T-cell (primary cell): ENCODE data around the gene DTX2. TPM values are rescaled to one million over a fixed set of nuclear protein-coding genes. Genes with fewer than 3 reads are reported as not detected.
"Not testable (repeated sequence)": the region's sequence is repeated elsewhere in the genome, so short reads cannot be mapped to it uniquely, and the experiment has no call there.

Source experiments
- ATAC-seq, 4 experiments: fragments of 200-7000 bp in 3 of 4; fragments of 150-1000 bp in 1 of 4; cut with Tn5 transposase; replicated peaks in 1 of 4; 1 replicate in 3 of 4; 2 replicates in 1 of 4; pipeline ENCODE4 v1.10.0; 2021; ENCODE audit warnings: moderate library complexity in 3 of 4, mild to moderate bottlenecking in 2 of 4, moderate number of reproducible peaks in 1 of 4
- CTCF ChIA-PET, 2 donors: fragments of 300-600 bp; sonication (Branson Sonifier 250); formaldehyde crosslinking; loops; one replicate each; lab custom pipeline; 2022; ENCODE audit warnings: antibody characterized with exemption in 2 of 2; lab: Charles Lee
- POLR2A ChIA-PET, 2 donors: fragments of 300-600 bp; sonication (Branson Sonifier 250); formaldehyde crosslinking; loops; one replicate each; lab custom pipeline; 2022; ENCODE audit warnings: antibody characterized with exemption in 2 of 2; lab: Charles Lee
- DNase-seq, 35 experiments: peaks; one replicate each; pipeline versions ENCODE4 v3.0.0 to v3.0.0-alpha.2; 2013 to 2023
- H3K27ac ChIP-seq: one replicate; pipeline ENCODE4 v1.5.1; 2013; ENCODE audit warnings: low read length
- H3K27me3 ChIP-seq, 2 experiments: replicated peaks in 1 of 2; 1 replicate in 1 of 2; 2 replicates in 1 of 2; pipeline versions ENCODE4 v1.6.1 to v1.7.0; 2013; ENCODE audit warnings: low read length in 1 of 2, mixed read lengths in 1 of 2; ENCODE audit not compliant: control insufficient read depth in 2 of 2, insufficient read depth in 2 of 2; ENCODE audit errors: extremely low read depth in 1 of 2
- H3K36me3 ChIP-seq, 2 donors: 1 replicate in 1 of 2; 2 replicates in 1 of 2; pipeline versions ENCODE4 v1.6.1 to v1.7.0; 2013; ENCODE audit warnings: low read length in 1 of 2; ENCODE audit not compliant: control insufficient read depth in 2 of 2, insufficient read depth in 1 of 2; ENCODE audit errors: extremely low read depth in 1 of 2
- H3K4me1 ChIP-seq, 2 experiments: 1 replicate in 1 of 2; 2 replicates in 1 of 2; pipeline versions ENCODE4 v1.6.1 to v1.7.0; 2013; ENCODE audit warnings: low read length in 2 of 2, mixed read lengths in 1 of 2; ENCODE audit not compliant: insufficient read depth in 2 of 2, control insufficient read depth in 1 of 2; ENCODE audit errors: extremely low read depth in 1 of 2
- H3K4me3 ChIP-seq, 2 donors: 1 replicate in 1 of 2; 2 replicates in 1 of 2; pipeline versions ENCODE4 v1.5.1 to v1.7.0; 2013; ENCODE audit warnings: mild to moderate bottlenecking in 2 of 2, low read length in 1 of 2, moderate library complexity in 1 of 2; ENCODE audit not compliant: control insufficient read depth in 1 of 2; ENCODE audit errors: extremely low read depth in 1 of 2
- H3K9me3 ChIP-seq: 2 replicates; pipeline ENCODE4 v1.7.0; 2013
- H3K27ac Mint-ChIP-seq, 2 donors: one replicate each; pipeline ENCODE4 v1.8.0; 2020 to 2021; ENCODE audit warnings: mild to moderate bottlenecking in 2 of 2, mixed read lengths in 2 of 2
- H3K27me3 Mint-ChIP-seq, 2 donors: one replicate each; pipeline ENCODE4 v1.8.0; 2021 to 2022; ENCODE audit warnings: mixed read lengths in 2 of 2
- H3K36me3 Mint-ChIP-seq: one replicate; pipeline ENCODE4 v1.8.0; 2021; ENCODE audit warnings: mixed read lengths
- H3K4me1 Mint-ChIP-seq, 3 donors: one replicate each; pipeline ENCODE4 v1.8.0; 2020 to 2022; ENCODE audit warnings: mixed read lengths in 3 of 3, mild to moderate bottlenecking in 1 of 3
- H3K4me3 Mint-ChIP-seq, 3 donors: one replicate each; pipeline ENCODE4 v1.8.0; 2020 to 2022; ENCODE audit warnings: mild to moderate bottlenecking in 3 of 3, mixed read lengths in 3 of 3, moderate library complexity in 3 of 3
- H3K9me3 Mint-ChIP-seq, 3 donors: one replicate each; pipeline ENCODE4 v1.8.0; 2020 to 2022; ENCODE audit warnings: mixed read lengths in 3 of 3
- WGBS: methylation state at CpG from one replicate; pipeline ENCODE4 v1.1.5; 2013; ENCODE audit warnings: missing lambda C conversion rate; ENCODE audit not compliant: insufficient coverage; 5-methylcytosine and 5-hydroxymethylcytosine counted together
- total RNA-seq, 35 experiments: library from RNA in 6 of 35; stranded (reverse) in 6 of 35; fragments of 120-200 nt in 1 of 35; gene quantifications; one replicate each; pipeline versions ENCODE4 v1.2.1 to v1.2.4 and lab custom pipeline; 2013 to 2026

DTX2 gene
- total RNA-seq, 5 donors from 2014 or later (not counting 1 experiment from before 2014, with no cell fraction given): 29.0 to 56.6 (median 42.3) TPM

DNA sequence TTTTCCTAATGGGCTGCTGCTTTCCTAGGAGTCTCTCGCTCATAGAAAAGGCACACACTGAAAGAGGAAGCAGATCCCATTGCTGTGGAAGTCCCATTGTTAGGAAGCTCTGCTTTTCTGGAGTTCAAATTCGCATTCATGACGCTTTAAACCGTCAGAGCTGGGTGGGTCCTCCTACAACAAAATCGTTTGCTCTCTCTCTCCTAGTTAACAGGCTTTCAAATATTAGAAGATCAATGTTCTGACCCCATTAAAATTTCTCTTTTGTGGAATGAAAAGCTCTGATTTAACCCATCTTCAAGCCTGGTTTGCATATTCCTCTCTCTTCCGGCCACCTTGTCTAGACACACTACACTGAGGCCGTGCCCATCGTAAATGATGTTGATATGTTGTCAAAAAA, 81.7 kb downstream of the DTX2 start, which contains the start of gene SPDYE16:
TSS of gene SPDYE16 (minus strand) at position 101 of the 400 bp plus-strand sequence. CDS start 1,838 bp downstream, outside the sequence.
- POLR2A ChIA-PET, H3K27me3 Mint-ChIP-seq: not testable (repeated sequence)

DNA sequence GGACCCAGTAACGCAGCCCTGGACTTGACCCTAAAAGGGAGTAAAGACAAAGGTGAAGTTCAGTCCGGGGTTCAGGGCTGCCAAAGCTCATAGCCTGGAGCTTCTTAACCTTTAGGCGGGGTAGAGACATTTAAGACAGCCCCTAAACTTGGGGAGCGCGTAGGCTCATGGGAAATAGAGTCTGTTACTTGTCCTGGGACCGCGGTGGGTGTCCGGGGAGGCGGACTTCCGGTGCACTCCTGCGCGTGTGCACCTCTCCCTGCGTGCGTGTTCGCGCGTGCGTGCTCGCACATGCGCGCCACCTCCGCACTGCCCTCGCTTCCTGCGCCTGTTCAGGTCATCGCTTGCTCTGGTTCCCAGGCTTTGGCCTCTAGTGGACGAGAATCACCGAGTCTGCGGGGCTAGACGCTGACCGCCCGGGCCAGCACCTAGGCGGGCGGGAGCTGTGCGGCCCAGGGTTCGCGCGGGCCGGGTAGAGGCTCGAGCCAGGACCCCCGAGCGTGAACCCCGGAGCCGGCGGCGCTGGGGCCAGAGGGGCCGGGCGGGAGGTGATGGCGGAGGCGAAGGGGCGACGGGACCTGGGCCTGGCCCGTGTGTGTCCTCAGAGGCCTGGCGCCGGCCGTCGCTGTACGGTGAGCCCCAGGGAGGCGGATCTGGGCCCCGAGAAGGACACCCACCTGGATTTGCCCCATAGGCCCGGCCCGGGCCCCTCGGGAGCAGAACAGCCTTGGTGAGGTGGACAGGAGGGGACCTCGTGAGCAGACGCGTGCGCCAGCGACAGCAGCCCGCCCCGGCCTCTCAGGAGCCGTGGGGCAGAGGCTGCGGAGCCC, 87.7 kb downstream of the DTX2 start:
- peaks cover 0 to 11% of the 10 kb centered on the region in 2 experiments for H3K4me1 ChIP-seq
- H3K9me3 ChIP-seq, H3K27me3 ChIP-seq, CTCF ChIA-PET, POLR2A ChIA-PET, H3K36me3 ChIP-seq, H3K27me3 Mint-ChIP-seq, H3K9me3 Mint-ChIP-seq, H3K36me3 Mint-ChIP-seq: not testable (repeated sequence)
- H3K4me1 Mint-ChIP-seq: peaks cover 22 to 36% (median 23%) of the 10 kb centered on the region in 3 donors
- DNase-seq (peak; percentile 63 to 87 (median 76)), ATAC-seq (peak; percentile 97 to 99 (median 98))
- H3K27ac Mint-ChIP-seq: peak overlapping the region; percentile 88 to 93
- peak overlapping the region; percentile 86 to 94 (median 93) for H3K4me3 Mint-ChIP-seq
- under 1% methylated on average over 68 of the region's 71 CpGs for WGBS
- H3K4me3 ChIP-seq: peak overlapping the region; percentile 70 to 72
- peak overlapping the region; percentile 47 for H3K27ac ChIP-seq

More for the DNA sequence above, 81.7 kb downstream of the DTX2 start, which contains the start of gene SPDYE16:
- ATAC-seq, H3K4me3 ChIP-seq, H3K4me3 Mint-ChIP-seq, H3K4me1 ChIP-seq, CTCF ChIA-PET, H3K27ac Mint-ChIP-seq, H3K36me3 Mint-ChIP-seq, H3K9me3 ChIP-seq, H3K27ac ChIP-seq, H3K27me3 ChIP-seq, H3K9me3 Mint-ChIP-seq, H3K4me1 Mint-ChIP-seq, H3K36me3 ChIP-seq, DNase-seq: not testable (repeated sequence)
- no CpG with 5 or more reads among the region's 8 CpGs for WGBS

DNA sequence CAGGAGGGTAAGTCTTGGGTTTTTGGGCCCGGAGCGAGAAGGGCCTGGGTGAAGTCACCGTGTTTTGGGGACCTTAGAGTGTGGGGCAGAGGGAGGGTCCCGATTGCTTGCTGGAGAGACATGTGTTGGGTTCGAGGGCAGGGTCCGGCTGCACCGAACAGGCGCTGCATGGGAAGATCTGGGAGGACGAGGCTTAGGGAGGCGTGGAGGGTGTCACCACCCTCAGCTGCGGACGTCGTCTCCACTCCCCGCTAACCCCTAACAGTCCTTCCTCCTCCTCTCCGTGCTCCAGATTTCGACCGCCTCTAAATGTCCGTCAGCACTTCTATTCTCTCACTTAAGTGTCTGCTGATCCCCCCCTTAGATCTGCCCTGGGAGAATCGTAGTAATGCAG, 88.3 kb downstream of the DTX2 start:
- H3K27me3 Mint-ChIP-seq, POLR2A ChIA-PET, ATAC-seq, H3K36me3 ChIP-seq, CTCF ChIA-PET, H3K27me3 ChIP-seq, H3K9me3 ChIP-seq, H3K9me3 Mint-ChIP-seq: not testable (repeated sequence)
- Histone ChIP-seq H3K27ac (peak overlapping the region; percentile 47), H3K4me1 (peaks cover 0 to 11% of the 10 kb centered on the region in 2 experiments), H3K4me3 (peak overlapping the region; percentile 70 to 72)
- DNase-seq: peak in 2 of 35 experiments; percentile 1 to 6
- Mint-ChIP-seq H3K4me1 (peaks cover 24 to 39% (median 27%) of the 10 kb centered on the region in 3 donors), H3K36me3 (peaks cover 12% of the 10 kb centered on the region), H3K4me3 (peak overlapping the region; percentile 86 to 94 (median 93)), H3K27ac (peak overlapping the region; percentile 63 to 69)
- WGBS: 0% methylated on average over 3 of the region's 19 CpGs

DNA sequence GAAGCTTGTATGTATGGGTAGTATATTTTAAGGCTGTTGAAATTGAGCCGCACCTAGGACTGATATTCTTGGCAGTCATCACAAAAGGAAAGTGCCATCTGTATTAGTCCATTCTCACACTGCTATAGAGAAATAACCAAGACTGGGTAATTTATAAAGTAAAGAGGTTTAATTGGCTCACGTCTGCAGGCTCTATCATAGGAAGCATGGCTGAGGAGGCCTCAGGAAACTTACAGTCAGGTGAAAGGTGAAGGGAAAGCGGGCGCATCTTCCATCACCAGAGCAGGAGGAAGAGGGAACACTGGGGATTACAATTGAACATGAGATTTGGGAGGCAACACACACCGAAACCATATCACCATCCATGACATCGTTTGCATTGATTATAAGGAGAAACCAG, 90.5 kb downstream of the DTX2 start:
- POLR2A ChIA-PET, ATAC-seq, H3K4me3 Mint-ChIP-seq, H3K9me3 ChIP-seq, CTCF ChIA-PET, H3K9me3 Mint-ChIP-seq, H3K27me3 ChIP-seq, H3K27ac ChIP-seq, H3K27me3 Mint-ChIP-seq, H3K36me3 ChIP-seq, H3K4me3 ChIP-seq, H3K27ac Mint-ChIP-seq, DNase-seq: not testable (repeated sequence)
- H3K4me1 ChIP-seq: peaks cover 0 to 11% of the 10 kb centered on the region in 2 experiments
- peaks cover 34 to 50% (median 38%) of the 10 kb centered on the region in 3 donors for H3K4me1 Mint-ChIP-seq
- no CpG with 5 or more reads among the region's 6 CpGs for WGBS
- peaks cover 21% of the 10 kb centered on the region for H3K36me3 Mint-ChIP-seq

Other genes with a start within 250 kb of the DTX2 start
- gene HSPB1, start 159.0 kb upstream of the DTX2 start, total RNA-seq: 10 to 100 TPM; 38.1 to 43.6 (median 40.1) TPM
- gene YWHAG, start 102.7 kb upstream of the DTX2 start, total RNA-seq: 10 to 100 TPM; 25.1 to 46.8 (median 41.7) TPM
- gene SSC4D, start 52.0 kb upstream of the DTX2 start, total RNA-seq: under 1 TPM in 3 of 5 donors, not detected in 2; 0.20 to 0.76 (median 0.28) TPM
- 1 to 10 TPM; 1.7 to 7.0 (median 5.9) TPM for gene ZP3, start 36.8 kb upstream of the DTX2 start, total RNA-seq
- gene UPK3B, start 48.8 kb downstream of the DTX2 start, total RNA-seq: 10 to 100 TPM in 1 of 5 donors, 1 to 10 TPM in 4; 4.6 to 10.6 (median 6.1) TPM
- under 1 TPM; 0.33 to 0.96 (median 0.73) TPM for gene SPDYE16, start 81.6 kb downstream of the DTX2 start, total RNA-seq
- 10 to 100 TPM; 18.6 to 35.7 (median 19.4) TPM for gene POMZP3, start 165.6 kb downstream of the DTX2 start, total RNA-seq